Endothelial cell of umbilical vein (primary cell): ENCODE results near the gene AQP9. TPM values are rescaled to one million over a fixed set of nuclear protein-coding genes. Genes with fewer than 3 reads are reported as not detected.
"Not testable (repeated sequence)": the region's sequence is repeated elsewhere in the genome, so short reads cannot be mapped to it uniquely, and the experiment has no call there.

Experiments used
- BruUV-seq: library from RNA; stranded (reverse); fragments of 400-500 nt; replicated peaks from 2 replicates; lab custom pipeline; 2021; lab: Mats Ljungman, UMichigan
- CTCF ChIA-PET: fragments of 300-600, 350-600 bp; sonication (Branson Sonifier 250); formaldehyde crosslinking; loops from one replicate; lab custom pipeline; 2021; ENCODE audit warnings: antibody characterized with exemption, inconsistent platforms; lab: Charles Lee
- POLR2A ChIA-PET: fragments of 300-600, 350-600 bp; sonication (Branson Sonifier 250); formaldehyde crosslinking; loops from one replicate; lab custom pipeline; 2021; ENCODE audit warnings: antibody characterized with exemption, inconsistent platforms; lab: Charles Lee
- DNase-seq: peaks from one replicate; pipeline ENCODE4 v3.0.0-alpha.2; 2011; ENCODE audit warnings: low read depth, low spot score
- FAIRE-seq: peaks from 2 replicates; lab custom pipeline; 2011; peaks lifted over from hg19 to GRCh38; lab: Jason Lieb, UNC
- H2AFZ ChIP-seq: 2 replicates; pipeline ENCODE4 v1.6.0; 2012; ENCODE audit warnings: low read depth, low read length, control low read depth, inconsistent platforms
- H3K27ac ChIP-seq: 2 replicates; pipeline ENCODE4 v1.5.1; 2011; ENCODE audit warnings: low read depth, mild to moderate bottlenecking, control low read depth, low read length, moderate library complexity; ENCODE audit not compliant: insufficient read depth
- H3K27me3 ChIP-seq, 2 experiments: 2 replicates each; pipeline versions ENCODE4 v1.6.0 to v1.6.1; 2011; ENCODE audit warnings: low read length in 2 of 2, mixed read lengths in 1 of 2; ENCODE audit not compliant: control insufficient read depth in 2 of 2, insufficient read depth in 2 of 2
- H3K36me3 ChIP-seq, 2 experiments: 2 replicates in 1 of 2; 3 replicates in 1 of 2; pipeline ENCODE4 v1.5.1; 2011; ENCODE audit warnings: low read length in 2 of 2, mild to moderate bottlenecking in 1 of 2, moderate library complexity in 1 of 2; ENCODE audit not compliant: control insufficient read depth in 2 of 2, insufficient read depth in 2 of 2; ENCODE audit errors: extremely low read depth in 1 of 2
- H3K4me1 ChIP-seq: 3 replicates; pipeline ENCODE4 v1.5.1; 2011; ENCODE audit warnings: mild to moderate bottlenecking, low read length; ENCODE audit not compliant: control insufficient read depth, insufficient read depth; ENCODE audit errors: extremely low read depth
- H3K4me2 ChIP-seq: 2 replicates; pipeline ENCODE4 v1.6.1; 2011; ENCODE audit warnings: low read length, control low read depth, mixed read lengths; ENCODE audit not compliant: insufficient read depth
- H3K4me3 ChIP-seq, 3 experiments: fragments of 200-600 bp in 1 of 3; sonication (generic), shearing (Covaris generic) in 1 of 3; replicated peaks in 1 of 3; 2 replicates each; pipeline ENCODE4 v1.5.1; 2011 to 2016; ENCODE audit warnings: control low read depth in 3 of 3, low read length in 3 of 3, mild to moderate bottlenecking in 2 of 3, inconsistent platforms in 1 of 3, low read depth in 1 of 3, moderate library complexity in 1 of 3; ENCODE audit not compliant: insufficient read depth in 1 of 3
- H3K79me2 ChIP-seq: 2 replicates; pipeline ENCODE4 v1.6.0; 2012; ENCODE audit warnings: low read length, inconsistent platforms; ENCODE audit not compliant: control insufficient read depth, insufficient read depth
- H3K9ac ChIP-seq: replicated peaks from 2 replicates; pipeline ENCODE3; 2011; ENCODE audit warnings: low read length, control low read depth; ENCODE audit not compliant: insufficient read depth; ENCODE audit errors: extremely low read depth
- H3K9me1 ChIP-seq: replicated peaks from 3 replicates; pipeline ENCODE4 v1.6.0; 2011; ENCODE audit warnings: mild to moderate bottlenecking, low read length; ENCODE audit not compliant: control insufficient read depth, insufficient read depth; ENCODE audit errors: extremely low read depth
- H3K9me3 ChIP-seq: replicated peaks from 2 replicates; pipeline ENCODE4 v1.5.1; 2012; ENCODE audit warnings: low read length, inconsistent platforms; ENCODE audit not compliant: control insufficient read depth, insufficient read depth
- H4K20me1 ChIP-seq: replicated peaks from 2 replicates; pipeline ENCODE3; 2011; ENCODE audit warnings: mild to moderate bottlenecking, low read length; ENCODE audit not compliant: control insufficient read depth, insufficient read depth; ENCODE audit errors: extremely low read depth
- EZH2 ChIP-seq: IDR thresholded peaks from 2 replicates; pipeline ENCODE4 v1.6.1; 2012; ENCODE audit warnings: borderline replicate concordance, low read depth, mild to moderate bottlenecking, moderate library complexity, low read length, inconsistent platforms; ENCODE audit not compliant: severe bottlenecking
- FOS ChIP-seq: IDR thresholded peaks from 2 replicates; pipeline ENCODE4 v1.6.1; 2011; ENCODE audit warnings: mild to moderate bottlenecking, low read length, moderate library complexity, borderline replicate concordance; ENCODE audit not compliant: insufficient read depth
- GATA2 ChIP-seq: IDR thresholded peaks from 2 replicates; pipeline ENCODE4 v1.7.0; 2011; ENCODE audit warnings: low read depth, mild to moderate bottlenecking, moderate library complexity, mixed read lengths, low read length; ENCODE audit not compliant: insufficient read length, insufficient read depth
- JUN ChIP-seq: IDR thresholded peaks from 2 replicates; pipeline ENCODE4 v1.6.1; 2011; ENCODE audit warnings: borderline replicate concordance, low read depth; ENCODE audit not compliant: insufficient read length, insufficient read depth
- MYC ChIP-seq: IDR thresholded peaks from one replicate; pipeline ENCODE4 v1.6.1; 2011; ENCODE audit warnings: mild to moderate bottlenecking, low read depth, low read length
- POLR2A ChIP-seq: IDR thresholded peaks from 2 replicates; pipeline ENCODE4 v1.6.1; 2012; ENCODE audit warnings: low read depth, mild to moderate bottlenecking, control low read depth, low read length
- POLR2AphosphoS5 ChIP-seq: IDR thresholded peaks from 2 replicates; pipeline ENCODE4 v1.6.1; 2012; ENCODE audit warnings: low read depth, mild to moderate bottlenecking, control low read depth, low read length, moderate library complexity; ENCODE audit not compliant: insufficient read depth
- dilution Hi-C: fragments of 300-500 bp; cut with MboI; formaldehyde crosslinking; loops from one replicate; pipeline ENCODE4 v1.15.0; 2019; ENCODE audit warnings: low sequenced_read_pairs; ENCODE audit not compliant: extremely low pct_ligation_motif_present
- intact Hi-C: fragments of 100-400 bp; cut with micrococcal nuclease; formaldehyde crosslinking; loops from one replicate; pipeline ENCODE4 v1.10.0; 2022
- polyA plus RNA-seq, 4 experiments: library from polyadenylated mRNA; depleted of rRNA in 3 of 4; stranded (reverse) in 3 of 4; unstranded in 1 of 4; fragments of >200 nt; gene quantifications; 2 replicates each; pipeline versions ENCODE4 v1.2.1 to v1.2.3, GENCODE V29; 2011 to 2012; ENCODE audit warnings: missing spikeins in 1 of 4
- total RNA-seq: library from RNA; stranded (reverse); gene quantifications from 2 replicates; pipeline ENCODE4 v1.2.3, GENCODE V29; 2021
- TF ChIP-seq, protein P1 (sequence below): IDR thresholded peaks from 2 replicates; pipeline ENCODE4 v1.6.1; 2011; ENCODE audit not compliant: insufficient read depth, insufficient read length
- TF ChIP-seq, protein P2 (sequence below), 2 donors: IDR thresholded peaks; 1 replicate in 1 of 2; 2 replicates in 1 of 2; pipeline ENCODE4 v1.5.1; 2011; ENCODE audit warnings: low read length in 2 of 2, mild to moderate bottlenecking in 2 of 2, moderate library complexity in 2 of 2, control low read depth in 1 of 2, inconsistent platforms in 1 of 2, low read depth in 1 of 2; ENCODE audit not compliant: insufficient read depth in 1 of 2; ENCODE audit errors: extremely low read depth in 1 of 2

Gene AQP9
- total and polyA plus RNA-seq, 2 donors (not counting 3 experiments of a cell fraction or from before 2014, with no cell fraction given) = not detected

DNA sequence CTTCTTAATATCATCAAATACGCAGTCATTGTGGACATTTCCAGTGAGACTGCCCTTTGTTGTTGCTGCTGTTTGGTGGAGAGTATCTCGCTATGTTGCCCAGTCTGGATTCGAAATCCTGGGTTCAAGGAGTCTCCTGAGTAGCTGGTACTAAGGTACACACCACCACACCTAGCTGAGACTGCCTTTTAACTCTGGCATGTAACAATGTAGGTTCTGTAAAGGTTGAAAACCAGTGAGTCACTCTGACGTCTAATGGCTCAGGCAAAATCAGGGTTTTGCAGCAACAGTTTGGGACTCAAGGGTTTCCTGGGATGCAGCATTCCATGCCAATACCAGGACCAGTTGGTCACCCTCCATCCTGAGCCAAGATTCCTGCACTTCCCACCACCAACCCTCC is 52.2 kb downstream of the AQP9 start:
- no peak overlapping the region for H3K4me2 ChIP-seq
- no peak overlapping the region for H3K4me3 ChIP-seq
- no peak for DNase-seq
- H4K20me1 ChIP-seq = no peaks in the 10 kb centered on the region
- no peak for FAIRE-seq
- BruUV-seq = no TSS peak
- ChIA-PET CTCF (interaction anchor here (1.1 kb wide), 1 partner anchor 113 kb away, joined by 3 read pairs; no protein-coding TSS in a partner anchor), POLR2A (no interaction called here)
- no peaks in the 10 kb centered on the region for H3K79me2 ChIP-seq
- no peaks in the 10 kb centered on the region for H3K36me3 ChIP-seq
- no peak overlapping the region for H3K27ac ChIP-seq
- no peaks in the 10 kb centered on the region for H3K9me3 ChIP-seq
- H3K9ac ChIP-seq = no peak overlapping the region
- intact Hi-C loops (no loop called here), dilution Hi-C loops (no loop called here)
- no peaks in the 10 kb centered on the region for H3K4me1 ChIP-seq
- no peak for TF ChIP-seq POLR2AphosphoS5
- TF ChIP-seq, protein P1, sequence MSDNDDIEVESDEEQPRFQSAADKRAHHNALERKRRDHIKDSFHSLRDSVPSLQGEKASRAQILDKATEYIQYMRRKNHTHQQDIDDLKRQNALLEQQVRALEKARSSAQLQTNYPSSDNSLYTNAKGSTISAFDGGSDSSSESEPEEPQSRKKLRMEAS = no peak
- TF ChIP-seq JUN = no peak
- no peak for TF ChIP-seq FOS
- no peak for TF ChIP-seq MYC
- TF ChIP-seq, protein P2, sequence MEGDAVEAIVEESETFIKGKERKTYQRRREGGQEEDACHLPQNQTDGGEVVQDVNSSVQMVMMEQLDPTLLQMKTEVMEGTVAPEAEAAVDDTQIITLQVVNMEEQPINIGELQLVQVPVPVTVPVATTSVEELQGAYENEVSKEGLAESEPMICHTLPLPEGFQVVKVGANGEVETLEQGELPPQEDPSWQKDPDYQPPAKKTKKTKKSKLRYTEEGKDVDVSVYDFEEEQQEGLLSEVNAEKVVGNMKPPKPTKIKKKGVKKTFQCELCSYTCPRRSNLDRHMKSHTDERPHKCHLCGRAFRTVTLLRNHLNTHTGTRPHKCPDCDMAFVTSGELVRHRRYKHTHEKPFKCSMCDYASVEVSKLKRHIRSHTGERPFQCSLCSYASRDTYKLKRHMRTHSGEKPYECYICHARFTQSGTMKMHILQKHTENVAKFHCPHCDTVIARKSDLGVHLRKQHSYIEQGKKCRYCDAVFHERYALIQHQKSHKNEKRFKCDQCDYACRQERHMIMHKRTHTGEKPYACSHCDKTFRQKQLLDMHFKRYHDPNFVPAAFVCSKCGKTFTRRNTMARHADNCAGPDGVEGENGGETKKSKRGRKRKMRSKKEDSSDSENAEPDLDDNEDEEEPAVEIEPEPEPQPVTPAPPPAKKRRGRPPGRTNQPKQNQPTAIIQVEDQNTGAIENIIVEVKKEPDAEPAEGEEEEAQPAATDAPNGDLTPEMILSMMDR (IDR thresholded peaks at IDR 0.05; ENCODE audit: extremely low read depth in 1 of 2, insufficient read depth in 1 of 2, low read depth in 1 of 2, low read length in 2 of 2) = no peak
- TF ChIP-seq GATA2 = no peak
- no peak for TF ChIP-seq EZH2
- TF ChIP-seq POLR2A = no peak
- H3K9me1 ChIP-seq = no peaks in the 10 kb centered on the region
- H2AFZ ChIP-seq = no peak overlapping the region
- H3K27me3 ChIP-seq = peaks cover 0 to 2% of the 10 kb centered on the region in 2 experiments

- BruUV-seq, H3K4me2 ChIP-seq, H3K4me3 ChIP-seq, H3K9me1 ChIP-seq, H3K4me1 ChIP-seq, H3K27ac ChIP-seq, H3K27me3 ChIP-seq, H4K20me1 ChIP-seq, H2AFZ ChIP-seq, H3K9ac ChIP-seq, H3K36me3 ChIP-seq, H3K79me2 ChIP-seq, dilution Hi-C loops, FAIRE-seq, H3K9me3 ChIP-seq, intact Hi-C loops, DNase-seq, POLR2A ChIA-PET: not testable (repeated sequence)
- CTCF ChIA-PET = interaction anchor here (1.2 to 3.6 kb wide), 4 partner anchors 9 to 333 kb away, joined by 3 to 13 read pairs (median 6); no protein-coding TSS in a partner anchor
These were observed 55.5 kb downstream of the AQP9 start for GRCh38 chr15:58193636-58194035.
